HepG2 (cell line): ENCODE measurements around the gene PEX14. TPM values are rescaled to one million over a fixed set of nuclear protein-coding genes. Genes with fewer than 3 reads are reported as not detected.

ENCODE experiments used
- ATAC-seq: fragments of 200-7000 bp; cut with Tn5 transposase; 3 replicates; pipeline ENCODE4 v1.9.1; 2020; ENCODE audit warnings: mild to moderate bottlenecking, moderate library complexity
- BruUV-seq: library from RNA; stranded (reverse); fragments of 400-500 nt; replicated peaks from 2 replicates; lab custom pipeline; 2021; lab: Mats Ljungman, UMichigan
- CTCF ChIA-PET: fragments of 300-600 bp; formaldehyde crosslinking; extraction: SDS; loops from one replicate; lab custom pipeline; 2021; ENCODE audit warnings: low total read pairs, inconsistent platforms, low intra/inter-chr PET ratio; lab: Yijun Ruan, JAX
- POLR2A ChIA-PET: fragments of 350-600 bp; sonication (Branson Sonifier 250); formaldehyde crosslinking; loops from one replicate; lab custom pipeline; 2020; ENCODE audit warnings: antibody characterized with exemption, inconsistent platforms; lab: Yijun Ruan, JAX
- DNase-seq: peaks from one replicate; pipeline ENCODE4 v3.0.0-alpha.2; 2015; ENCODE audit warnings: low spot score
- FAIRE-seq: peaks from 3 replicates; lab custom pipeline; 2011; peaks lifted over from hg19 to GRCh38; lab: Jason Lieb, UNC
- H2AFZ ChIP-seq: one replicate; pipeline ENCODE4 v1.6.1; 2011; ENCODE audit warnings: low read length, inconsistent platforms
- H3K27ac ChIP-seq: fragments of 300-600 bp; 3 replicates; pipeline ENCODE4 v1.8.0; 2011; ENCODE audit warnings: mixed run types, mild to moderate bottlenecking, mixed read lengths, low read length, inconsistent platforms; ENCODE audit not compliant: insufficient read depth; ENCODE audit errors: extremely low read length
- H3K27me3 ChIP-seq, 2 experiments: fragments of 200-600 bp in 1 of 2; 2 replicates in 1 of 2; 3 replicates in 1 of 2; pipeline versions ENCODE4 v1.6.0 to v1.8.0; 2011; ENCODE audit warnings: low read length in 2 of 2, mild to moderate bottlenecking in 2 of 2, moderate library complexity in 2 of 2, inconsistent platforms in 1 of 2; ENCODE audit not compliant: insufficient read depth in 2 of 2, control insufficient read depth in 1 of 2
- H3K36me3 ChIP-seq, 2 experiments: fragments of 200-600 bp in 1 of 2; replicated peaks in 1 of 2; 2 replicates in 1 of 2; 3 replicates in 1 of 2; pipeline versions ENCODE4 v1.5.1 to v1.8.0; 2011; ENCODE audit warnings: low read length in 2 of 2, inconsistent platforms in 1 of 2; ENCODE audit not compliant: insufficient read depth in 2 of 2, control insufficient read depth in 1 of 2
- H3K4me1 ChIP-seq: 2 replicates; pipeline ENCODE4 v1.5.1; 2012; ENCODE audit warnings: low read length, inconsistent platforms; ENCODE audit not compliant: insufficient read depth
- H3K4me2 ChIP-seq: 2 replicates; pipeline ENCODE4 v1.6.0; 2011; ENCODE audit warnings: low read depth, low read length, inconsistent platforms
- H3K4me3 ChIP-seq, 3 experiments: fragments of 200-600 bp in 1 of 3; sonication (generic), shearing (Covaris generic) in 1 of 3; replicated peaks in 1 of 3; 2 replicates each; pipeline ENCODE4 v1.5.1; 2011 to 2016; ENCODE audit warnings: low read length in 3 of 3, inconsistent platforms in 2 of 3, low read depth in 2 of 3, mild to moderate bottlenecking in 2 of 3, control low read depth in 1 of 3, mixed read lengths in 1 of 3; ENCODE audit not compliant: insufficient read depth in 1 of 3
- H3K79me2 ChIP-seq: one replicate; pipeline ENCODE4 v1.6.1; 2011; ENCODE audit warnings: low read length, inconsistent platforms; ENCODE audit not compliant: insufficient read depth
- H3K9ac ChIP-seq: 2 replicates; pipeline ENCODE4 v1.6.0; 2011; ENCODE audit warnings: mild to moderate bottlenecking, low read depth, low read length, inconsistent platforms; ENCODE audit not compliant: insufficient read depth
- H3K9me3 ChIP-seq: 2 replicates; pipeline ENCODE4 v1.5.1; 2012; ENCODE audit warnings: mild to moderate bottlenecking, low read length
- H4K20me1 ChIP-seq: 2 replicates; pipeline ENCODE4 v1.6.0; 2011; ENCODE audit warnings: inconsistent platforms, mild to moderate bottlenecking, low read length, moderate library complexity; ENCODE audit not compliant: insufficient read depth
- ADNP ChIP-seq: sonication (generic); formaldehyde crosslinking; IDR thresholded peaks from 2 replicates; pipeline ENCODE4 v1.4.0; 2020; ENCODE audit warnings: missing genetic modification reagents
- CENPBD1 ChIP-seq: sonication (generic); formaldehyde crosslinking; IDR thresholded peaks from 2 replicates; pipeline ENCODE4 v1.8.0; 2022; ENCODE audit warnings: missing genetic modification reagents, low read depth, mild to moderate bottlenecking, borderline replicate concordance
- CENPX ChIP-seq: sonication (generic); formaldehyde crosslinking; IDR thresholded peaks from 2 replicates; pipeline ENCODE4 v1.9.0; 2021; ENCODE audit warnings: mild to moderate bottlenecking, missing genetic modification reagents, moderate library complexity
- HNRNPUL1 ChIP-seq: fragments of 200-400 bp; formaldehyde crosslinking; IDR thresholded peaks from 2 replicates; pipeline ENCODE4 v1.6.1; 2017; ENCODE audit warnings: low read depth, mild to moderate bottlenecking, low read length, moderate library complexity
- JDP2 ChIP-seq: sonication (generic); formaldehyde crosslinking; IDR thresholded peaks from 2 replicates; pipeline ENCODE4 v1.8.1; 2022; ENCODE audit warnings: missing genetic modification reagents, borderline replicate concordance
- MTERF4 ChIP-seq: sonication (generic); formaldehyde crosslinking; IDR thresholded peaks from 2 replicates; pipeline ENCODE4 v1.8.0; 2023; ENCODE audit warnings: mild to moderate bottlenecking, missing genetic modification reagents
- PHB2 ChIP-seq: fragments of 450-650 bp; IDR thresholded peaks from 2 replicates; pipeline ENCODE4 v1.6.1; 2018; ENCODE audit not compliant: partially characterized antibody
- REXO4 ChIP-seq: sonication (generic); formaldehyde crosslinking; IDR thresholded peaks from 2 replicates; pipeline ENCODE4 v1.8.0; 2022; ENCODE audit warnings: missing genetic modification reagents, mild to moderate bottlenecking, borderline replicate concordance
- RNF2 ChIP-seq: fragments of 450-650 bp; conservative IDR thresholded peaks from 2 replicates; pipeline ENCODE4 v1.6.1; 2016; ENCODE audit warnings: low read depth
- U2AF1 ChIP-seq: fragments of 200-400 bp; formaldehyde crosslinking; optimal IDR thresholded peaks from 2 replicates; pipeline ENCODE3; 2017; ENCODE audit warnings: mild to moderate bottlenecking, low read depth, low read length
- ZNF335 ChIP-seq: sonication (generic); formaldehyde crosslinking; IDR thresholded peaks from 2 replicates; pipeline ENCODE4 v1.4.0; 2020; ENCODE audit warnings: missing genetic modification reagents
- ZNF431 ChIP-seq: sonication (generic); formaldehyde crosslinking; IDR thresholded peaks from 2 replicates; pipeline ENCODE4 v1.9.0; 2022; ENCODE audit warnings: missing genetic modification reagents, low read depth, mild to moderate bottlenecking, borderline replicate concordance
- ZNF615 ChIP-seq: sonication (generic); formaldehyde crosslinking; IDR thresholded peaks from 2 replicates; pipeline ENCODE4 v1.5.0; 2020; ENCODE audit warnings: mild to moderate bottlenecking, missing genetic modification reagents, borderline replicate concordance
- ZNF7 ChIP-seq: IDR thresholded peaks from 2 replicates; pipeline ENCODE4 v1.6.1; 2016; ENCODE audit warnings: missing biosample characterization, missing genetic modification reagents
- WGBS: methylation state at CpG from one replicate; pipeline ENCODE4 v1.1.6; 2017; ENCODE audit warnings: low lambda C conversion rate; 5-methylcytosine and 5-hydroxymethylcytosine counted together
- in situ Hi-C: cut with HindIII; loops from 2 replicates; pipeline ENCODE4 v1.10.0; 2017; ENCODE audit warnings: low pct_unique_long_range_greater_than_20kb; ENCODE audit not compliant: extremely low pct_ligation_motif_present
- intact Hi-C: fragments of 100-400 bp; cut with micrococcal nuclease; formaldehyde crosslinking; loops from one replicate; pipeline ENCODE4 v1.10.0; 2022; ENCODE audit not compliant: unreplicated experiment
- polyA plus RNA-seq, 8 experiments: library from polyadenylated mRNA; depleted of rRNA in 3 of 8; stranded (reverse) in 7 of 8; unstranded in 1 of 8; fragments of >200 nt; fragmentation: Illumina TruSeq in 4 of 8; extraction: Trizol in 4 of 8; gene quantifications; 2 replicates each; pipeline versions ENCODE4 v1.2.1 to v1.2.3, GENCODE V29; 2011 to 2016; ENCODE audit warnings: low read depth in 4 of 8, missing spikeins in 1 of 8, mixed read lengths in 1 of 8; ENCODE audit not compliant: insufficient read depth in 1 of 8
- total RNA-seq, 5 experiments: library from RNA; depleted of rRNA; stranded (reverse); fragments of >200 nt; fragmentation: Illumina TruSeq; extraction: Trizol; gene quantifications; 2 replicates each; pipeline ENCODE4 v1.2.3, GENCODE V29; 2016; ENCODE audit warnings: low read depth in 1 of 5
- TF ChIP-seq, protein P1 (sequence below): IDR thresholded peaks from 2 replicates; pipeline ENCODE4 v1.6.1; 2016; ENCODE audit warnings: low read depth, missing genetic modification reagents, missing compliant biosample characterization

PEX14 gene
- total and polyA plus RNA-seq, 2 of the 13 experiments (the other 11 are each of a cell fraction or from before 2014, with no cell fraction given) = 6.5 to 9.9 TPM

- TF ChIP-seq ZNF7 (CRISPR knock-in tag) (no peak), ZNF335 (no peak), MTERF4 (no peak)
- TF ChIP-seq, protein P1, sequence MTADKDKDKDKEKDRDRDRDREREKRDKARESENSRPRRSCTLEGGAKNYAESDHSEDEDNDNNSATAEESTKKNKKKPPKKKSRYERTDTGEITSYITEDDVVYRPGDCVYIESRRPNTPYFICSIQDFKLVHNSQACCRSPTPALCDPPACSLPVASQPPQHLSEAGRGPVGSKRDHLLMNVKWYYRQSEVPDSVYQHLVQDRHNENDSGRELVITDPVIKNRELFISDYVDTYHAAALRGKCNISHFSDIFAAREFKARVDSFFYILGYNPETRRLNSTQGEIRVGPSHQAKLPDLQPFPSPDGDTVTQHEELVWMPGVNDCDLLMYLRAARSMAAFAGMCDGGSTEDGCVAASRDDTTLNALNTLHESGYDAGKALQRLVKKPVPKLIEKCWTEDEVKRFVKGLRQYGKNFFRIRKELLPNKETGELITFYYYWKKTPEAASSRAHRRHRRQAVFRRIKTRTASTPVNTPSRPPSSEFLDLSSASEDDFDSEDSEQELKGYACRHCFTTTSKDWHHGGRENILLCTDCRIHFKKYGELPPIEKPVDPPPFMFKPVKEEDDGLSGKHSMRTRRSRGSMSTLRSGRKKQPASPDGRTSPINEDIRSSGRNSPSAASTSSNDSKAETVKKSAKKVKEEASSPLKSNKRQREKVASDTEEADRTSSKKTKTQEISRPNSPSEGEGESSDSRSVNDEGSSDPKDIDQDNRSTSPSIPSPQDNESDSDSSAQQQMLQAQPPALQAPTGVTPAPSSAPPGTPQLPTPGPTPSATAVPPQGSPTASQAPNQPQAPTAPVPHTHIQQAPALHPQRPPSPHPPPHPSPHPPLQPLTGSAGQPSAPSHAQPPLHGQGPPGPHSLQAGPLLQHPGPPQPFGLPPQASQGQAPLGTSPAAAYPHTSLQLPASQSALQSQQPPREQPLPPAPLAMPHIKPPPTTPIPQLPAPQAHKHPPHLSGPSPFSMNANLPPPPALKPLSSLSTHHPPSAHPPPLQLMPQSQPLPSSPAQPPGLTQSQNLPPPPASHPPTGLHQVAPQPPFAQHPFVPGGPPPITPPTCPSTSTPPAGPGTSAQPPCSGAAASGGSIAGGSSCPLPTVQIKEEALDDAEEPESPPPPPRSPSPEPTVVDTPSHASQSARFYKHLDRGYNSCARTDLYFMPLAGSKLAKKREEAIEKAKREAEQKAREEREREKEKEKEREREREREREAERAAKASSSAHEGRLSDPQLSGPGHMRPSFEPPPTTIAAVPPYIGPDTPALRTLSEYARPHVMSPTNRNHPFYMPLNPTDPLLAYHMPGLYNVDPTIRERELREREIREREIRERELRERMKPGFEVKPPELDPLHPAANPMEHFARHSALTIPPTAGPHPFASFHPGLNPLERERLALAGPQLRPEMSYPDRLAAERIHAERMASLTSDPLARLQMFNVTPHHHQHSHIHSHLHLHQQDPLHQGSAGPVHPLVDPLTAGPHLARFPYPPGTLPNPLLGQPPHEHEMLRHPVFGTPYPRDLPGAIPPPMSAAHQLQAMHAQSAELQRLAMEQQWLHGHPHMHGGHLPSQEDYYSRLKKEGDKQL (CRISPR knock-in tag) = no peak
- TF ChIP-seq, all 625 proteins: peak for 0
Measured at GRCh38 chr1:10621906-10622305, 147.2 kb downstream of the PEX14 start (continued).

GRCh38 chr1:10622910-10623685 is 148.3 kb downstream of the PEX14 start:
- 98% methylated on average over 24 of the region's 24 CpGs for whole genome bisulfite sequencing
- intact Hi-C loops = loop anchor here (10.0 kb wide), 1 partner anchor 108 kb away; no protein-coding TSS in a partner anchor
- no TSS peak for BruUV-seq
- ChIA-PET POLR2A (no interaction called here), CTCF (no interaction called here)
- FAIRE-seq (no peak), ATAC-seq (no peak), DNase-seq (no peak)
- no peak overlapping the region for H3K4me3 ChIP-seq
- H3K4me2 ChIP-seq = no peak overlapping the region
- H3K36me3 ChIP-seq = peaks cover 9 to 12% of the 10 kb centered on the region in 2 experiments; a peak in 3 of 5 replicates
- no peaks in the 10 kb centered on the region for H3K9me3 ChIP-seq
- no peaks in the 10 kb centered on the region for H3K79me2 ChIP-seq
- peaks cover 10% of the 10 kb centered on the region for H3K4me1 ChIP-seq
- H2AFZ ChIP-seq = no peak overlapping the region
- H3K27ac ChIP-seq = no peak overlapping the region
- H3K9ac ChIP-seq = no peak overlapping the region
- in situ Hi-C loops = no loop called here
- no peaks in the 10 kb centered on the region for H4K20me1 ChIP-seq
- H3K27me3 ChIP-seq = no peaks in the 10 kb centered on the region
- TF ChIP-seq ADNP (CRISPR knock-in tag) (no peak), ZNF615 (CRISPR knock-in tag) (no peak), RNF2 (no peak), CENPBD1 (CRISPR knock-in tag) (no peak), U2AF1 (no peak), HNRNPUL1 (no peak), JDP2 (CRISPR knock-in tag) (no peak), PHB2 (no peak), CENPX (CRISPR knock-in tag) (no peak), ZNF431 (CRISPR knock-in tag) (no peak), REXO4 (CRISPR knock-in tag) (no peak)
